HG02642 (cell line): Measurements from ENCODE around the gene KIF26B.
"Not testable (repeated sequence)": the region's sequence is repeated elsewhere in the genome, so short reads cannot be mapped to it uniquely, and the experiment has no call there.

ENCODE experiments used
- ATAC-seq: cut with Tn5 transposase; IDR thresholded peaks from one replicate; pipeline ENCODE4 v1.9.1; 2021; ENCODE audit warnings: mild to moderate bottlenecking; ENCODE audit not compliant: unreplicated experiment, poor library complexity

Gene KIF26B

DNA sequence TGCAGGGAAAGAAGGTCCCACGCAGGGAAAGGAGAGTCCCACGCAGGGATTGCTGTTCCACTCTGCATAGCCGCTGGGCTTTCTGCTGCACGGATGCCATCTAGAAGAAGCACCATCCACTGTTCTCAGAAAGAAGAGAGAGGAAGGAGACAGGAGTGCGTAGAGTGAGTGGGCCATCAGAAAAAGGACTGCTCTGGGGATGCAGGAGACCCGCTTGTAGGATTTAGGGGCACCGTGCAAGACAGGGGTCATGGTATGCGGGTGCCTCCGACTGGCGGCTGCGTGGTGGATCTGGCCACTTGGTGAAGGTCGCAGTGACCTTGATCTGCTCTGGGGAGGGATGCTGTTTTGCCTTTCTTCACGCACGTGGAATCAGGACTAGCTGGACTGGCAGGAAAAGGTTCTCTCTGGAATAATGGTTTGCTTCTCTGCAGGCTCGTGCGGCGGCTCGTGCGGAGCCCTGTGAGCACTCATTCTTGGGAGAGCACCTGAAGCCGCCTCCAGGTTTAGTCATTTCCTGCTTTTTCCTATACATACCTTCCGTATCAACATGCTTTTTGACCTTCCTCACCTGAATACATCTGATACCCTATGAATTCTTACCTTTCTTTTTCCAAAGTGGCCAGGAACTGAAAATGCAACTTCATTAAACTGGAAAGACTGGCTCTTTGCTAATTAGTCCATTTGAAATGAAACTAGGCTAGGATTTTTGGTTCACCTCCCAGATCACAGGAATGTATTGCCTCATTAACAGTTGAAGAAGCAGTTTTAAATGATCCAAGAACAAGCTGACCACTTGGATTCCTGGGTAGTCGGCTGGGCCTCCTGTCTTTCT lies 181.6 kb downstream of the KIF26B start:
- ATAC-seq, result no peak

- not testable (repeated sequence) for ATAC-seq
Measured at GRCh38 chr1:245336984-245337355, 182.2 kb downstream of the KIF26B start.

GRCh38 chr1:245337829-245338484 lies 183.2 kb downstream of the KIF26B start:
- no peak for ATAC-seq

DNA sequence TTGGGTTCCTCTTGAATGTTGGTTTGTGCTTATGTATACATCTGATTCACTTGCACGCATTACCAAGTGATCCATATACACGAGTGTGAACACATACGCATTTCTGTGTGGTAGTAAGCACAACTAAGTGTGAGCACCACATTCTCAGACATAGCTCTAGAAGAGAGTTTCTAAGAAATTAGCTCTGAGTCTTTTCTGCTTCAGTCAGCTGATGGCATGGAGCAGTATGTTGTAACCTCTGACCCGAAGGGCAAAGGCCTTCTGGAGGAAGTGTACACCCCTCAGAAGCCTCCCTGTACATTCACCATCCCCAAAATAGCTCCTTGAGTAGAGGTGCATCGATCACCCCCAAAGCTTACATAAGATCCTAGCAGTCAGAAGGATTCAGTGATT lies 183.7 kb downstream of the KIF26B start:
- ATAC-seq, result no peak

DNA sequence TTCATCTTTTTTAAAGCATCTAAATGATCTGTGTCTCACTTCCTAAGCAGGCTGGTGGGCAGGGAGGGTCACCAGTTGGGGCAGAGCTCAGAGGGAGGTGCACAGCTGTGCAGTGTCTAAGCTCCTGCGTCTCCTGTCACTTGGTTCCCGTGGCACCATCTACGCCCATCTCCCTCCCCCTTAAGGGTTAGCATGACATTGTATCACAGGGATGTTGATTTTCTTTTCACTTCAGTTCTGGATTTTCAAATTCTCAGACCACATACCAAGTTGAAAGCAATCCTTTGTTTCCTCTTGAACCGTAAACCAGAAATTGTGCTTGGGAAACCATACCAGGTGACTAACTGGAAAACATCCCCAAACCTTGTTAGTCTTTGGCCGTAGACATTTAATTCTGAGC lies 187.0 kb downstream of the KIF26B start:
- ATAC-seq, result no peak

DNA sequence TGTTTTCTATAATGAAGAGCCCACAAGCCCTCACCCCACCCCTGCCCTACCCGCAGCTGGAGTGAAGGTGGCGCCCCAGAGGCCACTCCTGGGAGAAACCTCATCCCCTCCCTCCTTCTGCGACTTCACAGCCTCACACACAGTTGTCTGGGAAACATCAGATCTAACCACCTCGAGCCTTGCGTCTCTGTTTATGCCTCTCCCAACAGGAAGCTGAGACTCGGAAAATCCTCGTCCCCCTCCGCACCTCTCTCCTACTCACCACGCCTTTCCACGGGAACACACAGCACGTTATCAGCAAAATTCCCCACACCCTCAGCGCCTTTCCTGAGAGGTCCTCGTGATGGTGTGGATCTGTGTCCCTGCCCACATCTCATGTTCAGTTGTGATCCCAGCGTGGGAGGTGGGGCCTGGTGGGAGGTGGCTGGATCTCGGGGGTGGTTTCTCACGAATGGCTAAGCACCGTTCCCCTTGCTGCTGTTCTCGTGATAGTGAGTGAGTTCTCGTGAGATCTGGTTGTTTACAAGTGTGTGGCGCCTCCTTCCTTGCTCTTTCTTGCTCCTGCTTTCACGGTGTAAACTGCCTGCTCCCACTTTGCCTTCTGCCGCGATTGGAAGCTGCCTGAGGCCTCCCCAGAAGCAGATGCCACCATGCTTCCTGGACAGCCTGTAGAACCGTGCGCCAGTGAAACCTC lies 190.6 kb downstream of the KIF26B start:
- no peak for ATAC-seq

GRCh38 chr1:245348626-245349025 lies 193.8 kb downstream of the KIF26B start:
- ATAC-seq, result no peak

- ATAC-seq, result no peak
Measured at GRCh38 chr1:245353411-245353810, 198.6 kb downstream of the KIF26B start.

DNA sequence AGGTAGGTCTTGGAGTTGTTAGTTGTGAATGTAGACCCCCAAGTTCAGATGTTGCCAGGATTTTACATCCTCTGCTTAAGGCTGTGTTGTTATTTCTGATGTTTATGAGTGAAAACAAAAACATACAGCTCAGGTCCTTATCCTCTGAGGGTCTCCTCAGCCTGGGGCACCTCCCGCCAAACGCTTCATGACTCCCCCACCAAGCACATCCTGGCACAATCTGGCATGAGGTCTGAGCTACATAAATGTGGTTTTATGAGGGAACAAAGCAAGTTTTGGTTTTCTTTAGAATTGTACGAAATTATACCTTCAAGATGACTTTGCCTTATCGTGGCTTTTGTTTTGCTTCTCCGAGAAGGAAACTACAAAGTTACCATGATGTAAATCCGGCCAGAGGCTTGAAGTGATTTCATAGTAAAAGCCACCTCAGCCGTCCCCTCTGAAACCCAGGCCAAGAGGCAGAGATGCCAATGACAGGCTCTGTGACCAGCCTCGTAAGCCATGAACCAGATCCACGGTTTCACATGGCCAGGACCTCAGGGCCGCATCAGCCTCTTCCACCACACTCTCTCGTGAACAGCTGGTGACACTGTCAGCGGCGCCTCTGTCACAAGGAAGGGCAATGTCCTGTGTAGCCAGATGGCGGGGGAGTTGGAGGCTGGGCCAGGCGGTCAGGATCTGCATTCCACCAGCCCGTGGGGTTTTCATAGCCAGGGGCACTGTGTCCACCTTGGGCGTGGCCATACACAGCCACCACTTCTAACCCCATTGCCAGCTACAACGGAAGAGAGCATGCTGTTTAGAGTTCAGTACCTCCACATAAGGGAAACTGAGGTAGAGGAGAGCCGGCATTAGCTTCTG lies 199.4 kb downstream of the KIF26B start:
- no peak for ATAC-seq

GRCh38 chr1:245355851-245356630 lies 201.3 kb downstream of the KIF26B start:
- not testable (repeated sequence) for ATAC-seq

DNA sequence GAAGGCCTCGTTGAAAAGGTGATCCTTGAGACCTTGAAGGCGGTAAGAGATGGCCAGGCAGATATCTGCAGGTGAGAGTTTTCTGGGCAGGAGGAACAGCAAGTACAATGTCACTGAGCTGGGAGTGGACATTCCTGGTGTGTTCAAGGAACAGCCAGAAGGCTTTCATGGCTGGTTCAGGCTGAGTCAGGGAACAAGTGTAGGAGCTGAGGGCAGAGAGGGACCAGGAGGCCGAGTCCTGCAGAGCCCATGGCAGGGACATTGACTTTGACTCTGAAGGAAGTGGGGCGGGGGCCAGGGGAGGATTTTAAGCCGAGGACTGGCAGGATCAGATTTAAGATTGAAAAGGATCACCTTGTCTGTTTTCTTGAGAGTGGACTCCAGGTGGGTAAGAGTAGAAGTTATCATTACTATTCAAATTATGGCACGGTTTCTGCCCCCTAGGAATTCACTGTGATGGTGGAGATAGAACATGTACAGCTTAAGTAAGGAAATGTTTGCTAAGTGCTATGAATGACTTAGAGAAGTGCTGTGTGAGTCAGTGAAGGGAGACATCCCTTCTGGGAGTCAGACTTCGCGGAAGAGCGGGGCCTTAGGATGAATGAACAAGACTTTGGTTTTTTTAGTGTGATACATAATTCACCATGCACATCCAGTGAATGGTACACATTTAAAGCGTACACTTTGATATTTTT lies 202.3 kb downstream of the KIF26B start:
- no peak for ATAC-seq

- ATAC-seq, result not testable (repeated sequence)
Measured at GRCh38 chr1:245359101-245359680, 204.4 kb downstream of the KIF26B start.

- ATAC-seq, result no peak
Measured at GRCh38 chr1:245361065-245361464, 206.3 kb downstream of the KIF26B start.

- no peak for ATAC-seq
Measured at GRCh38 chr1:245361951-245362350, 207.2 kb downstream of the KIF26B start.

- ATAC-seq, result no peak
Measured at GRCh38 chr1:245363461-245364200, 208.8 kb downstream of the KIF26B start.

GRCh38 chr1:245365095-245366020 lies 210.6 kb downstream of the KIF26B start:
- ATAC-seq, result no peak

DNA sequence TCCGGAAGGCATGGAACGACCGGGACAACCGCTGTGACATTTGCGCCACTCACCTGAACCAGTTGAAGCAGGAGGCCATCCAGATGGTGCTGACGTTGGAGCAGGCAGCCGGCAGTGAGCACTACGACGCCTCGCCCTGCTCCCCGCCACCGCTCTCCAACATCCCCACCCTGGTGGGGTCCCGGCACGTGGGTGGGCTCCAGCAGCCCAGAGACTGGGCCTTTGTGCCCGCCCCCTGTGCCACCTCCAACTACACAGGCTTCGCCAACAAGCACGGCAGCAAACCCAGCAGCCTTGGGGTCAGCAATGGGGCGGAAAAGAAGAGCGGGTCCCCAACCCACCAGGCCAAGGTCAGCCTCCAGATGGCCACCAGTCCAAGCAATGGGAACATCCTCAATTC lies 212.1 kb downstream of the KIF26B start:
- ATAC-seq, result no peak
